ENCODE results near the gene AREL1.

AREL1 gene

DNA sequence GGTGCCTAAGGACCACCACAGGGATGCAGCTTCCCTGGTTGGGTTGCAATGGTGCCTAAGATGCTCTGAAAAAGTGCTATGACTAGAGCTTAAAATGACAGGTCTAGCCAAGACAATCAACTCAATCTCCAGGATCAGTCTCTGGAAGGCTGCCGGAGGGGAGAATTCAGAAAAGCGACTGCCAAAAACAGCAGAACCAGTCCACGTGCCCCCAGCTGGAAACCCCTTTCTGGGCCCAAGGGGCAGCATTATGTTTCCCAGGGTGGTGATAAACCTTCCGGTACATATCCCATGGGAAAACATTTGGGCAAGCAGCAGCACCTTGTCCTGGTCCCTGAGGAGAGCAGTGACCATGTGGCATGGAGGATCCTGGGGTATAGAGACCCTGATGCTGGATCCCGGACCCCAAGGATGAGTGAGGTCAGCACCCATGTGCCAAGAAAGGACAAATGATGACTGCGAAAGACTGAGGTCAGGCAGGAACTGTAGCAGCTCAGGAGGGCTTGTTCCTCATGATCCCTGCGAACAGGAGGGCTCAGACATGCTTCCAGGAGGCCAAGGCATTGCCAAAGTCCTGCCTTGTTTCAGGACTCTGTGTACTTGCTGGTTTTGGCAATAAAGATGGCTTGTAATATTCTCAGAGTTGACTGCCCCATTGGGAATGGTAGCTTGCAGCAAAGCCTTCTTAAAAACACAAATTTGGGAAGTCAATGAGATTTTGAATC is 51.0 kb downstream of the AREL1 start:
- no peak overlapping the region for H3K4me3 ChIP-seq (ENCODE audit: low read depth, low read length)
- H3K36me3 ChIP-seq (ENCODE audit: insufficient read depth, low read length): 0 out of 2 replicates have a peak, but pooled peaks cover 7% of the 10 kb centered on the region
- H3K4me1 ChIP-seq (ENCODE audit: control insufficient read depth, insufficient read depth, low read length, unreplicated experiment): peaks cover 38% of the 10 kb centered on the region
- H3K27ac ChIP-seq (ENCODE audit: low read depth, low read length): no peak overlapping the region
- H3K27me3 ChIP-seq (ENCODE audit: insufficient read depth, low read length): no peaks in the 10 kb centered on the region
- no peaks in the 10 kb centered on the region for H3K79me2 ChIP-seq (ENCODE audit: control insufficient read depth, insufficient read depth, low read length, unreplicated experiment)
- H2AFZ ChIP-seq (ENCODE audit: low read length, unreplicated experiment): no peak overlapping the region

DNA sequence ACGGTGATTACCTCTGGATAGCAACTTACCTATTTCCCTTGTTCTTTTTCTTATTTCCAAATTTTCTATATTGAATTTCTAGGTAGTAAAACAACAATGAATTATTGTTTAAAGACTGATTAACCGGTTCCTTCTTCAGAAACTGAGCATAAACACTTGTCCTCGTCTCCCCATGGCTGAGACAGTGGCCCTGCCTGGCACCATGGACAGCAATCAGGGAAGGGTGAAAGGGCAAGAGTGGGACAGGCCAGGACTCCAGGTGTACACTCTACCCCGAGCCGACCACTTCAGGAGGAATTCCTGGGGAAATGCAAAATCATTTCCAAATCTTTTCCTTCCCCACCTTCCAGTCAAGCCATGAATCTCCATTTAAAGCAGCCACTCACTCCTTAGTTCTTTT is 52.0 kb downstream of the AREL1 start:
- H3K4me1 ChIP-seq (ENCODE audit: control insufficient read depth, insufficient read depth, low read length, unreplicated experiment): peaks cover 49% of the 10 kb centered on the region
- no peak overlapping the region for H3K4me3 ChIP-seq (ENCODE audit: low read depth, low read length)
- H3K27me3 ChIP-seq (ENCODE audit: insufficient read depth, low read length): no peaks in the 10 kb centered on the region
- H3K36me3 ChIP-seq (ENCODE audit: insufficient read depth, low read length): 0 out of 2 replicates have a peak, but pooled peaks cover 7% of the 10 kb centered on the region
- H3K27ac ChIP-seq (ENCODE audit: low read depth, low read length): peak overlapping the region; percentile 74; the same call in 1 of the 2 replicates
- no peak overlapping the region for H2AFZ ChIP-seq (ENCODE audit: low read length, unreplicated experiment)
- no peaks in the 10 kb centered on the region for H3K79me2 ChIP-seq (ENCODE audit: control insufficient read depth, insufficient read depth, low read length, unreplicated experiment)

DNA sequence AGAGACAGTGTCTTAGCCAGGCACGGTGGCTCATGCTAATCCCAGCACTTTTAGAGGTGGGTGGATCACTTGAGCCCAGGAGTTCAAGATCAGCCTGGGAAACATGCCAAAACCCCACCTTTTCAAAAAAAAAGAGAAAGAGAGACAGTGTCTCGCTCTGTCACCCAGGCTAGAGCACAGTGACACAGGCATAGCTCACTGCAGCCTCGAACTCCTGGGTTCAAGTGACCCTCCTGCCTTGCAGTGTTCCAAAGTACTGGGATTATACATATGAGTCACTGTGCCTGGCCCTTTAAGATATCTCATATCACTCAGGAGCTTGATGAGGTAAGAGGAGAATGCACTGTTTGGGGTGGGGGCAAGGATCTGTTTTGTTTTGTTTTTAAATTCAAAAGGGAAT is 52.7 kb downstream of the AREL1 start:
- H3K79me2 ChIP-seq (ENCODE audit: control insufficient read depth, insufficient read depth, low read length, unreplicated experiment): no peaks in the 10 kb centered on the region
- H3K27ac ChIP-seq (ENCODE audit: low read depth, low read length): peak overlapping the region; percentile 74
- no peaks in the 10 kb centered on the region for H3K27me3 ChIP-seq (ENCODE audit: insufficient read depth, low read length)
- no peak overlapping the region for H3K4me3 ChIP-seq (ENCODE audit: low read depth, low read length)
- 0 out of 2 replicates have a peak, but pooled peaks cover 7% of the 10 kb centered on the region for H3K36me3 ChIP-seq (ENCODE audit: insufficient read depth, low read length)
- H2AFZ ChIP-seq (ENCODE audit: low read length, unreplicated experiment): no peak overlapping the region
- H3K4me1 ChIP-seq (ENCODE audit: control insufficient read depth, insufficient read depth, low read length, unreplicated experiment): peaks cover 56% of the 10 kb centered on the region

DNA sequence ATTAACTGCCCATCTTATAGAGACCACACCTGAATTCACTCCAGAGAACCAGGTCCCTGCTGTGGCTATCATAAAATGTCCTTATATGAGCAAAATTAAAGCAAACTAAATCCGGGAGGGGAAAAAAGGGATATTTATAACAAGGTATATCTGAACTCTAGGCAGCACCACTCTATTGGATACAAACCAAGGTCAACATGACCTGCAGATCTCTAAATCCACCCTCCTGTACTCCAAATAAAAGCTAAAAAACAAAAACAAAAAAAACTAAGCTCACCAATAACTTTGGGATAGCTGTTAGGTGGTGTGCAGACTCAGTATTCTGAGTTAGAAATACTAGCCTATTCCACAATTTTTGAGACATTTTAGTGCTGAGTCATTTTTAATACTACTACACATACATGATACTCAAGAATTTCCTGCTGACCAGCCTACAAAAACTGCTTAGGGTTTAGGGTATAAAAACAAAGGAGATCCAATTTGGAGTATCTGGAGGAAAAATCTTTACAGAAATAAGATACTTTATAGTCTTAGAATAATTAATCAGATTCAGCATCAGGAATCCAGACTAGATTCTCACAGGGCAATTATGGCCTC is 54.2 kb downstream of the AREL1 start:
- Histone ChIP-seq H3K4me3 (ENCODE audit: low read depth, low read length) (no peak overlapping the region), H3K4me1 (ENCODE audit: control insufficient read depth, insufficient read depth, low read length, unreplicated experiment) (peaks cover 64% of the 10 kb centered on the region), H3K79me2 (ENCODE audit: control insufficient read depth, insufficient read depth, low read length, unreplicated experiment) (no peaks in the 10 kb centered on the region), H3K27me3 (ENCODE audit: insufficient read depth, low read length) (no peaks in the 10 kb centered on the region), H3K27ac (ENCODE audit: low read depth, low read length) (peak overlapping the region; percentile 74), H2AFZ (ENCODE audit: low read length, unreplicated experiment) (no peak overlapping the region), H3K36me3 (ENCODE audit: insufficient read depth, low read length) (0 out of 2 replicates have a peak, but pooled peaks cover 7% of the 10 kb centered on the region)

DNA sequence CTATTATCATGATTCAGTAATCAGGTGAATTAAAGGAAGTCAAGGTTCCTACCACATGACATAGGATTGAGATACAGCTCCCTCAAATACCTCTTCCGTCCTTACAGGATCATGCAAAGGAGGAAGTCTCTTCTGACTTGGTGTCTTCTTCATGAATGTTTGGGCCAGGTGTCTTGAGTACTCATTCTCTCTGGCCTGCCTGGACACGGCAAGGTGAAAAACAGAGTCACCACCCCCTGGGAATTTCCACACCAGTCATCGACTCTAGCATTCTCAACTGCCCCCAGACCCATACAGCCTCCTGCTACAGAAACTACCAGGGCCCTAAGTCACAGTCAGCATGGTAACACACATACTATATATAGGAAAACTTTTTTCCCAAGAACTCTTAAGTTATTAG is 55.9 kb downstream of the AREL1 start:
- no peak overlapping the region for H2AFZ ChIP-seq (ENCODE audit: low read length, unreplicated experiment)
- H3K27me3 ChIP-seq (ENCODE audit: insufficient read depth, low read length): no peaks in the 10 kb centered on the region
- peaks cover 64% of the 10 kb centered on the region for H3K4me1 ChIP-seq (ENCODE audit: control insufficient read depth, insufficient read depth, low read length, unreplicated experiment)
- no peaks in the 10 kb centered on the region for H3K79me2 ChIP-seq (ENCODE audit: control insufficient read depth, insufficient read depth, low read length, unreplicated experiment)
- H3K36me3 ChIP-seq (ENCODE audit: insufficient read depth, low read length): 0 out of 2 replicates have a peak, but pooled peaks cover 7% of the 10 kb centered on the region
- H3K27ac ChIP-seq (ENCODE audit: low read depth, low read length): peak overlapping the region; percentile 71
- H3K4me3 ChIP-seq (ENCODE audit: low read depth, low read length): no peak overlapping the region

DNA sequence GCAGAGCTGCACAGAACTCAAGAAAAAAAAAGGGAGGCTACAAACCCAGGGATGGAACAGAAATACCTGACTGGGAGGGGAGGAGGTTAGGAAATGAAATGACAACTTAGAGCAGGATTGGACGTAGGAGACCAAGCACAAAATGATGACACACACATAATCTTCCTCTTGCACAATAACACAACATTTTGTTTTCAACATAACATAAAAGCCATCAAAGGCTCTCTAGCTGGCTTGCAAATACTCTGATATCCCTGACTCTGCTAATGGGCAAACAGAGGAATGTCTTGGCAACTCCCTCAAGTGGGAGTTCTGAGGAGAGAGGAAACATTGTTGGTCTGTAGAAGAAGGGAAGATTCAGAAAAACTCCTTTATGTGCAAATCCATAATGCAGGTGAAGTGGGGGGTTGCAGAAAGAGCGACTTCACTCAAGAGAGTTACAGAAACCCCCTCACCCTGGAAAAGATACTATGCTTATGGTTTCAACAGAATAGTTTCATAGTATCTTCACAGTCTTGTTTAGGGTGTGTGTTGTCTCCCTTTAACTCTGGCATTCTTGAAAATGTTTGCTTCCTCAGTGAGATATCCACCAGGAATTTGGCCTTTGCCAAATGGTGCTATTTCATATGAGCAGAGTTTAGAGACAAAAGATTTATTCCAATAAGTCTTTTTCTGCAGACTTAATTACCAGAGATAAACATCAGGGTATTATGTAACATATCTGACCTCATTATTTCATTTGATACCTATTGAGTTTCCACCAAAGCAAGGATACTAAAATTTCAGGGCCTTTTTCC is 57.1 kb downstream of the AREL1 start:
- Histone ChIP-seq H3K4me3 (ENCODE audit: low read depth, low read length) (0 out of 2 replicates have a peak overlapping the region, but pooled peaks have one; percentile 9), H3K4me1 (ENCODE audit: control insufficient read depth, insufficient read depth, low read length, unreplicated experiment) (peaks cover 64% of the 10 kb centered on the region), H3K36me3 (ENCODE audit: insufficient read depth, low read length) (0 out of 2 replicates have a peak, but pooled peaks cover 7% of the 10 kb centered on the region), H3K27ac (ENCODE audit: low read depth, low read length) (peak overlapping the region; percentile 71), H2AFZ (ENCODE audit: low read length, unreplicated experiment) (no peak overlapping the region), H3K79me2 (ENCODE audit: control insufficient read depth, insufficient read depth, low read length, unreplicated experiment) (no peaks in the 10 kb centered on the region), H3K27me3 (ENCODE audit: insufficient read depth, low read length) (no peaks in the 10 kb centered on the region)

DNA sequence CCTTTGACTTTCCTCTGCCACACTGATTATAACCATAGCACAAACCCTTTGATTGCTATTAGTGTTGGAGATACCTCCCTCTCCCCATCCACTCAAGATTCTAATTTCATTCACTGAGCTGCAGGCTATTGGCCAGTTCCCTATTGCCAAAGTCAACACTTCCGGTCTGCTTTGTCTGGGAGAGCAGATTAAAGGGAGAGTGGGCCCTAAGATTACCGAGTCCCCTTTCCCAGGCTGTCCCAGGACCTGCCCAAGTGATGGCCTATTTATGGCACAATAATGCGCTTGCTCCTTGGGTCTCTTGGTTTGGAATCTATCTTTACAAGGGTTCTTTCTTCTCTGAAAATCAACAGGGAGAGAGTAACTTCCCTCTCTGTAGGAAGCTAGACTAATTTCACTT is 57.9 kb downstream of the AREL1 start:
- Histone ChIP-seq H3K27me3 (ENCODE audit: insufficient read depth, low read length) (no peaks in the 10 kb centered on the region), H3K4me1 (ENCODE audit: control insufficient read depth, insufficient read depth, low read length, unreplicated experiment) (peaks cover 63% of the 10 kb centered on the region), H3K36me3 (ENCODE audit: insufficient read depth, low read length) (0 out of 2 replicates have a peak, but pooled peaks cover 7% of the 10 kb centered on the region), H2AFZ (ENCODE audit: low read length, unreplicated experiment) (no peak overlapping the region), H3K27ac (ENCODE audit: low read depth, low read length) (peak overlapping the region; percentile 71), H3K4me3 (ENCODE audit: low read depth, low read length) (no peak overlapping the region), H3K79me2 (ENCODE audit: control insufficient read depth, insufficient read depth, low read length, unreplicated experiment) (no peaks in the 10 kb centered on the region)

DNA sequence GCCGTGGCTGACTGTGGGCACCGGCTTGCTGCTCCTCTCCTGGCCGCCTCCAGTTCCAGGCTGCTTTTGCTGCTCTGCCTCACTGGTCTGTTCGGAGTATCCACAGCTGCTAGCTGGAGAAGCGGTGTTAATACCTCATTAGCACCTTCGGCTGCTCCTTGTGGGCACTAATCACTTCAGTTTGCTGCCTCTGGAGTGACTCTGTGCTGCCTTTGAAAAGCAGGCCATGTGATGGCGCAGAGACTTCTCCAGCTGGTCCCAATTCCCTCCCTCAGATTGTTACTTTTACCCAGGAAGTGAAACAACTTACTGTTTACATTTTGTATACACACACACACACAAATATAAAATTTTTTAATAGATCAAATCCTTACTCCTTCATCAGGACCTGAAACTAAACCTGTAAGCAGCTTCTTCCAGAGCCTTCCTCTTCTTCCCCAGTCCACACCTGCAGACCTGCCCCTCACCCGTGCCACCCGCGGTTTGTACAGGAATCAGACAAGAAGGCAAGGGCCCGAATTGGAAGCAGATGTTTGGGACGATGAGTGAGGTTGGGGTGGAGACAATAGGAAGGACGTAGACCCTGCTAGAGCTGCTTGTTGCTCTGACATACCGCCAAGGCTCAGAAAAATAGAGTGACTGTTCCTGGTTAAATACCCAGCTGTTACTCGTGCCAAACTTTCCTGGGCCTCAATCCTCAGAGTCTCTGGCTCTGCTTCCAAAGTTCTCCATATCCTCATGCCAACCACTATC is 59.3 kb downstream of the AREL1 start:
- H3K4me3 ChIP-seq (ENCODE audit: low read depth, low read length): no peak overlapping the region
- H2AFZ ChIP-seq (ENCODE audit: low read length, unreplicated experiment): no peak overlapping the region
- no peaks in the 10 kb centered on the region for H3K27me3 ChIP-seq (ENCODE audit: insufficient read depth, low read length)
- H3K27ac ChIP-seq (ENCODE audit: low read depth, low read length): no peak overlapping the region
- H3K79me2 ChIP-seq (ENCODE audit: control insufficient read depth, insufficient read depth, low read length, unreplicated experiment): no peaks in the 10 kb centered on the region
- peaks cover 58% of the 10 kb centered on the region for H3K4me1 ChIP-seq (ENCODE audit: control insufficient read depth, insufficient read depth, low read length, unreplicated experiment)
- H3K36me3 ChIP-seq (ENCODE audit: insufficient read depth, low read length): 0 out of 2 replicates have a peak, but pooled peaks cover 7% of the 10 kb centered on the region

DNA sequence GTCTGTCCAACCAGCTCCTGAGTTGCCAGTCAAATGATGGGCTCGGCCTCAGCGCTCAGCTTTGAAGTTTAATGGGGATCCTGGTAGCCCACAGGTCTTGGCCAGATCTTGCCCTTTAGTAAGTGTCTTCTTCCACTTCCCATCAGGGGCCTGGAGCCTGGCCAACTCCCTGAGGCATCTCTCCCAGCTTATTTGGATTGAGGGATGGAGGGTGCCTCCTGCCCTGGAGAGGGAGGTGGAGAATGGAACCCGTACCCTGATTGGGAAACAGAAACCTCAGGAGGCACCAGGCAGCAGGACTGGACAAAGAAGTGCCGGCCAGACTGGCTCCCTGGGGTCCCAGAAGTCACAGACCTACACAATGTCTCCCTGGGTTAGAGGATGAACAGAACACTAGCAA is 60.3 kb downstream of the AREL1 start:
- Histone ChIP-seq H3K27ac (ENCODE audit: low read depth, low read length) (no peak overlapping the region), H2AFZ (ENCODE audit: low read length, unreplicated experiment) (no peak overlapping the region), H3K79me2 (ENCODE audit: control insufficient read depth, insufficient read depth, low read length, unreplicated experiment) (no peaks in the 10 kb centered on the region), H3K36me3 (ENCODE audit: insufficient read depth, low read length) (no peaks in the 10 kb centered on the region), H3K27me3 (ENCODE audit: insufficient read depth, low read length) (no peaks in the 10 kb centered on the region), H3K4me3 (ENCODE audit: low read depth, low read length) (no peak overlapping the region), H3K4me1 (ENCODE audit: control insufficient read depth, insufficient read depth, low read length, unreplicated experiment) (peaks cover 55% of the 10 kb centered on the region)

All from ACC112 (cell line).